HFFc6 (cell line): ENCODE data around the gene CEP63. TPM values are rescaled to one million over a fixed set of nuclear protein-coding genes. Genes with fewer than 3 reads are reported as not detected.
"Not testable (repeated sequence)": the region's sequence is repeated elsewhere in the genome, so short reads cannot be mapped to it uniquely, and the experiment has no call there.

Experiments used
- DNase-seq: peaks from one replicate; pipeline ENCODE4 v3.0.0-alpha.2; 2018
- H3K27ac Mint-ChIP-seq: 2 replicates; pipeline ENCODE4 v1.8.0; 2020; ENCODE audit warnings: mild to moderate bottlenecking, mixed read lengths
- H3K27me3 Mint-ChIP-seq: 2 replicates; pipeline ENCODE4 v1.8.0; 2021; ENCODE audit warnings: mild to moderate bottlenecking, moderate library complexity, mixed read lengths; ENCODE audit not compliant: insufficient read depth
- H3K36me3 Mint-ChIP-seq: 2 replicates; pipeline ENCODE4 v1.8.0; 2021; ENCODE audit warnings: low read depth, mixed read lengths
- H3K4me1 Mint-ChIP-seq: 2 replicates; pipeline ENCODE4 v1.8.0; 2020; ENCODE audit warnings: low read depth, mixed read lengths
- H3K4me3 Mint-ChIP-seq: 2 replicates; pipeline ENCODE4 v1.8.0; 2020; ENCODE audit warnings: mild to moderate bottlenecking, moderate library complexity, mixed read lengths
- H3K9me3 Mint-ChIP-seq: 2 replicates; pipeline ENCODE4 v1.8.0; 2020; ENCODE audit warnings: mild to moderate bottlenecking, mixed read lengths
- CTCF ChIP-seq: fragments of 200-600 bp; sonication (generic); IDR thresholded peaks from 2 replicates; pipeline ENCODE4 v1.5.0; 2021; ENCODE audit warnings: antibody characterized with exemption, mild to moderate bottlenecking
- total RNA-seq, 6 experiments: library from RNA; stranded (reverse); fragmentation: NEBNext Ultra II Directional; extraction: Animal tissue kit (Norgen Biotek cat#: 25700); gene quantifications; 2 replicates in 1 of 6; 3 replicates in 5 of 6; pipeline ENCODE4 v1.2.3, GENCODE V29; 2021

CEP63 gene
- total RNA-seq, 6 experiments from 2014 or later: 17.3 to 23.3 (median 21.3) TPM

- no peak overlapping the region for H3K27ac Mint-ChIP-seq
- peaks cover 3% of the 10 kb centered on the region; the same call in 1 of the 2 replicates for H3K27me3 Mint-ChIP-seq
- peaks cover 18% of the 10 kb centered on the region for H3K4me1 Mint-ChIP-seq
- no peak for DNase-seq
- no peak for TF ChIP-seq CTCF
- peaks cover 27% of the 10 kb centered on the region for H3K9me3 Mint-ChIP-seq
- H3K4me3 Mint-ChIP-seq: no peak overlapping the region
- H3K36me3 Mint-ChIP-seq: peaks cover 29% of the 10 kb centered on the region
Observed at GRCh38 chr3:134567605-134568004, 81.7 kb downstream of the CEP63 start.

- no peak for DNase-seq
- Mint-ChIP-seq H3K4me1 (peaks cover 12% of the 10 kb centered on the region), H3K36me3 (peaks cover 21% of the 10 kb centered on the region), H3K27me3 (no peaks in the 10 kb centered on the region), H3K27ac (no peak overlapping the region), H3K4me3 (no peak overlapping the region), H3K9me3 (peaks cover 27% of the 10 kb centered on the region)
- no peak for TF ChIP-seq CTCF
Observed at GRCh38 chr3:134568790-134569189, 82.9 kb downstream of the CEP63 start.

GRCh38 chr3:134569899-134570298, 84.0 kb downstream of the CEP63 start:
- H3K4me3 Mint-ChIP-seq, H3K27ac Mint-ChIP-seq, DNase-seq, H3K27me3 Mint-ChIP-seq, H3K4me1 Mint-ChIP-seq: not testable (repeated sequence)
- Mint-ChIP-seq H3K9me3 (peaks cover 27% of the 10 kb centered on the region), H3K36me3 (peaks cover 19% of the 10 kb centered on the region)

- peaks cover 3% of the 10 kb centered on the region; the same call in 1 of the 2 replicates for H3K27me3 Mint-ChIP-seq
- H3K9me3 Mint-ChIP-seq: no peaks in the 10 kb centered on the region
- TF ChIP-seq CTCF: no peak
- no peak overlapping the region for H3K27ac Mint-ChIP-seq
- H3K4me3 Mint-ChIP-seq: no peak overlapping the region
- H3K36me3 Mint-ChIP-seq: no peaks in the 10 kb centered on the region
- H3K4me1 Mint-ChIP-seq: no peaks in the 10 kb centered on the region
- DNase-seq: no peak
Observed at GRCh38 chr3:134576426-134576825, 90.6 kb downstream of the CEP63 start.

- H3K27ac Mint-ChIP-seq: no peak overlapping the region
- H3K4me1 Mint-ChIP-seq: no peaks in the 10 kb centered on the region
- H3K36me3 Mint-ChIP-seq: no peaks in the 10 kb centered on the region
- DNase-seq: no peak
- H3K4me3 Mint-ChIP-seq: no peak overlapping the region
- no peak for TF ChIP-seq CTCF
- H3K9me3 Mint-ChIP-seq: no peaks in the 10 kb centered on the region
- peaks cover 3% of the 10 kb centered on the region; the same call in 1 of the 2 replicates for H3K27me3 Mint-ChIP-seq
Observed at GRCh38 chr3:134576831-134577230, 91.0 kb downstream of the CEP63 start.

- H3K4me3 Mint-ChIP-seq: no peak overlapping the region
- no peak overlapping the region for H3K27ac Mint-ChIP-seq
- H3K9me3 Mint-ChIP-seq: peaks cover 5% of the 10 kb centered on the region; the same call in 1 of the 2 replicates
- H3K27me3 Mint-ChIP-seq: peaks cover 3% of the 10 kb centered on the region; the same call in 1 of the 2 replicates
- no peak for TF ChIP-seq CTCF
- no peak for DNase-seq
- no peaks in the 10 kb centered on the region for H3K4me1 Mint-ChIP-seq
- H3K36me3 Mint-ChIP-seq: no peaks in the 10 kb centered on the region
Observed at GRCh38 chr3:134579141-134579665, 93.3 kb downstream of the CEP63 start.
